Panc1 (cell line): ENCODE measurements around the gene CCDC177. TPM values are rescaled to one million over a fixed set of nuclear protein-coding genes. Genes with fewer than 3 reads are reported as not detected.

ENCODE experiments used
- ATAC-seq: fragments of 200-7000 bp; cut with Tn5 transposase; 2 replicates; pipeline ENCODE4 v1.9.1; 2020; ENCODE audit warnings: mild to moderate bottlenecking, moderate library complexity
- BruUV-seq: library from RNA; stranded (reverse); fragments of 400-500 nt; replicated peaks from 2 replicates; lab custom pipeline; 2021; lab: Mats Ljungman, UMichigan
- CTCF ChIA-PET: fragments of 300-600 bp; sonication (Branson Sonifier 250); formaldehyde crosslinking; loops from one replicate; lab custom pipeline; 2022; ENCODE audit warnings: antibody characterized with exemption; lab: Charles Lee
- POLR2A ChIA-PET: fragments of 300-600 bp; sonication (Branson Sonifier 250); formaldehyde crosslinking; loops from one replicate; lab custom pipeline; 2022; ENCODE audit warnings: antibody characterized with exemption; lab: Charles Lee
- DNase-seq: peaks from one replicate; pipeline ENCODE4 v3.0.0-alpha.2; 2010; ENCODE audit warnings: low read depth, low spot score
- H3K27ac ChIP-seq: 2 replicates; pipeline ENCODE4 v1.5.1; 2011; ENCODE audit warnings: mild to moderate bottlenecking, low read length, inconsistent platforms
- H3K27me3 ChIP-seq: fragments of 200-500 bp; sonication (Bioruptor generic); 2 replicates; pipeline ENCODE4 v1.6.0; 2014; ENCODE audit warnings: low read length, inconsistent platforms; ENCODE audit not compliant: control insufficient read depth, insufficient read depth
- H3K36me3 ChIP-seq: fragments of 200-500 bp; sonication (Bioruptor generic); 2 replicates; pipeline ENCODE4 v1.5.1; 2014; ENCODE audit warnings: inconsistent platforms, mild to moderate bottlenecking, low read length, moderate library complexity; ENCODE audit not compliant: control insufficient read depth, insufficient read depth
- H3K4me1 ChIP-seq: 2 replicates; pipeline ENCODE4 v1.5.1; 2011; ENCODE audit warnings: inconsistent platforms, mild to moderate bottlenecking, low read length, moderate library complexity; ENCODE audit not compliant: control insufficient read depth, insufficient read depth
- H3K4me3 ChIP-seq, 2 experiments: 2 replicates each; pipeline ENCODE4 v1.5.1; 2011 to 2012; ENCODE audit warnings: low read depth in 2 of 2, low read length in 2 of 2, mild to moderate bottlenecking in 2 of 2, inconsistent platforms in 1 of 2, moderate library complexity in 1 of 2
- H3K9me3 ChIP-seq: fragments of 200-500 bp; sonication (Bioruptor generic); 2 replicates; pipeline ENCODE4 v1.5.1; 2014; ENCODE audit warnings: low read depth, mild to moderate bottlenecking, inconsistent platforms, low read length, moderate library complexity; ENCODE audit not compliant: control insufficient read depth, insufficient read depth
- POLR2AphosphoS5 ChIP-seq: IDR thresholded peaks from 2 replicates; pipeline ENCODE4 v1.6.1; 2012; ENCODE audit warnings: mild to moderate bottlenecking, low read depth, low read length, moderate library complexity
- SIN3A ChIP-seq: IDR thresholded peaks from 2 replicates; pipeline ENCODE4 v1.6.1; 2012; ENCODE audit warnings: low read depth, mild to moderate bottlenecking, low read length, moderate library complexity, borderline replicate concordance; ENCODE audit not compliant: insufficient read depth
- TCF7L2 ChIP-seq: IDR thresholded peaks from 2 replicates; pipeline ENCODE4 v1.6.1; 2011; ENCODE audit warnings: mild to moderate bottlenecking, low read depth, low read length, inconsistent platforms
- in situ Hi-C: cut with HindIII; loops from 2 replicates; pipeline ENCODE4 v1.10.0; 2016; ENCODE audit warnings: low sequenced_read_pairs, low pct_unique_long_range_greater_than_20kb
- intact Hi-C: fragments of 100-400 bp; cut with micrococcal nuclease; formaldehyde crosslinking; loops from one replicate; pipeline ENCODE4 v1.10.0; 2022; ENCODE audit not compliant: unreplicated experiment
- total RNA-seq: library from RNA; stranded (reverse); gene quantifications from one replicate; pipeline ENCODE4 v1.2.1, GENCODE V29; 2021; ENCODE audit not compliant: unreplicated experiment
- TF ChIP-seq, protein P1 (sequence below): fragments of 450-650 bp; IDR thresholded peaks from 2 replicates; pipeline ENCODE4 v1.5.1; 2017; ENCODE audit warnings: mild to moderate bottlenecking
- TF ChIP-seq, protein P2 (sequence below), 2 experiments: IDR thresholded peaks; 2 replicates each; pipeline ENCODE4 v1.6.1; 2011 to 2012; ENCODE audit warnings: low read depth in 2 of 2, control low read depth in 1 of 2, low read length in 1 of 2, mild to moderate bottlenecking in 1 of 2, moderate library complexity in 1 of 2; ENCODE audit not compliant: insufficient read depth in 1 of 2

CCDC177 gene
- total RNA-seq, 1 experiment from 2014 or later, result not detected

DNA sequence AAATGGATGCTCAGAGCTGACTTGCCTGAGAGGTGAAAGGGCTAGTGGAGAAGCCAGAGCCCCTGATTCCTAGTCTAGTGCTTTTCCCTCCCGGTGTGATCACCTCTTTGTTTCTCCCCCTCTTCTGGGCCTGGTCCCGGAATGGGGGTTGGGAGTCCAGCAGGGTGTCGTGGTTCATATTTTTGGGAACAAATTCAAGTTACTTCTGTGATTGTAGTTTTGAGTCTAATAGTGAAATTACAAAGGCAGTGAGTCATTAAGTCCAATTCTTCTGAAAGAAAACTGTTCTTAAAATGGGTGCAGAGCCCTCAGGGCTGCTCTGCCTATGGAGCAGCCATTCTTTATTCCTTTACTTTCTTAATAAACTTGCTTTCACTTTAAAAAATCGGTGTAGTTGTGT lies 44.3 kb upstream of the CCDC177 start:
- CTCF ChIA-PET, result interaction anchor here (0.6 kb wide), 1 partner anchor 39 kb away, joined by 6 read pairs; no protein-coding TSS in a partner anchor
- ATAC-seq (no peak), DNase-seq (no peak)
- no peaks in the 10 kb centered on the region for H3K4me1 ChIP-seq
- H3K27ac ChIP-seq, result no peak overlapping the region
- TF ChIP-seq, protein P1, sequence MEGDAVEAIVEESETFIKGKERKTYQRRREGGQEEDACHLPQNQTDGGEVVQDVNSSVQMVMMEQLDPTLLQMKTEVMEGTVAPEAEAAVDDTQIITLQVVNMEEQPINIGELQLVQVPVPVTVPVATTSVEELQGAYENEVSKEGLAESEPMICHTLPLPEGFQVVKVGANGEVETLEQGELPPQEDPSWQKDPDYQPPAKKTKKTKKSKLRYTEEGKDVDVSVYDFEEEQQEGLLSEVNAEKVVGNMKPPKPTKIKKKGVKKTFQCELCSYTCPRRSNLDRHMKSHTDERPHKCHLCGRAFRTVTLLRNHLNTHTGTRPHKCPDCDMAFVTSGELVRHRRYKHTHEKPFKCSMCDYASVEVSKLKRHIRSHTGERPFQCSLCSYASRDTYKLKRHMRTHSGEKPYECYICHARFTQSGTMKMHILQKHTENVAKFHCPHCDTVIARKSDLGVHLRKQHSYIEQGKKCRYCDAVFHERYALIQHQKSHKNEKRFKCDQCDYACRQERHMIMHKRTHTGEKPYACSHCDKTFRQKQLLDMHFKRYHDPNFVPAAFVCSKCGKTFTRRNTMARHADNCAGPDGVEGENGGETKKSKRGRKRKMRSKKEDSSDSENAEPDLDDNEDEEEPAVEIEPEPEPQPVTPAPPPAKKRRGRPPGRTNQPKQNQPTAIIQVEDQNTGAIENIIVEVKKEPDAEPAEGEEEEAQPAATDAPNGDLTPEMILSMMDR, result no peak
- TF ChIP-seq SIN3A, result no peak
- TF ChIP-seq POLR2AphosphoS5, result no peak
- TF ChIP-seq TCF7L2, result no peak
- TF ChIP-seq, protein P2, sequence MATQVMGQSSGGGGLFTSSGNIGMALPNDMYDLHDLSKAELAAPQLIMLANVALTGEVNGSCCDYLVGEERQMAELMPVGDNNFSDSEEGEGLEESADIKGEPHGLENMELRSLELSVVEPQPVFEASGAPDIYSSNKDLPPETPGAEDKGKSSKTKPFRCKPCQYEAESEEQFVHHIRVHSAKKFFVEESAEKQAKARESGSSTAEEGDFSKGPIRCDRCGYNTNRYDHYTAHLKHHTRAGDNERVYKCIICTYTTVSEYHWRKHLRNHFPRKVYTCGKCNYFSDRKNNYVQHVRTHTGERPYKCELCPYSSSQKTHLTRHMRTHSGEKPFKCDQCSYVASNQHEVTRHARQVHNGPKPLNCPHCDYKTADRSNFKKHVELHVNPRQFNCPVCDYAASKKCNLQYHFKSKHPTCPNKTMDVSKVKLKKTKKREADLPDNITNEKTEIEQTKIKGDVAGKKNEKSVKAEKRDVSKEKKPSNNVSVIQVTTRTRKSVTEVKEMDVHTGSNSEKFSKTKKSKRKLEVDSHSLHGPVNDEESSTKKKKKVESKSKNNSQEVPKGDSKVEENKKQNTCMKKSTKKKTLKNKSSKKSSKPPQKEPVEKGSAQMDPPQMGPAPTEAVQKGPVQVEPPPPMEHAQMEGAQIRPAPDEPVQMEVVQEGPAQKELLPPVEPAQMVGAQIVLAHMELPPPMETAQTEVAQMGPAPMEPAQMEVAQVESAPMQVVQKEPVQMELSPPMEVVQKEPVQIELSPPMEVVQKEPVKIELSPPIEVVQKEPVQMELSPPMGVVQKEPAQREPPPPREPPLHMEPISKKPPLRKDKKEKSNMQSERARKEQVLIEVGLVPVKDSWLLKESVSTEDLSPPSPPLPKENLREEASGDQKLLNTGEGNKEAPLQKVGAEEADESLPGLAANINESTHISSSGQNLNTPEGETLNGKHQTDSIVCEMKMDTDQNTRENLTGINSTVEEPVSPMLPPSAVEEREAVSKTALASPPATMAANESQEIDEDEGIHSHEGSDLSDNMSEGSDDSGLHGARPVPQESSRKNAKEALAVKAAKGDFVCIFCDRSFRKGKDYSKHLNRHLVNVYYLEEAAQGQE (IDR thresholded peaks at IDR 0.05; ENCODE audit: insufficient read depth in 1 of 2, low read depth in 2 of 2, low read length in 1 of 2), result no peak
- POLR2A ChIA-PET, result interaction anchor here (0.5 kb wide), 1 partner anchor 832 kb away, joined by 9 read pairs; no protein-coding TSS in a partner anchor
- intact Hi-C loops, result no loop called here
- in situ Hi-C loops, result no loop called here
- BruUV-seq, result no TSS peak
- no peaks in the 10 kb centered on the region for H3K27me3 ChIP-seq
- no peak overlapping the region for H3K4me3 ChIP-seq
- H3K36me3 ChIP-seq, result no peaks in the 10 kb centered on the region
- H3K9me3 ChIP-seq, result no peaks in the 10 kb centered on the region

DNA sequence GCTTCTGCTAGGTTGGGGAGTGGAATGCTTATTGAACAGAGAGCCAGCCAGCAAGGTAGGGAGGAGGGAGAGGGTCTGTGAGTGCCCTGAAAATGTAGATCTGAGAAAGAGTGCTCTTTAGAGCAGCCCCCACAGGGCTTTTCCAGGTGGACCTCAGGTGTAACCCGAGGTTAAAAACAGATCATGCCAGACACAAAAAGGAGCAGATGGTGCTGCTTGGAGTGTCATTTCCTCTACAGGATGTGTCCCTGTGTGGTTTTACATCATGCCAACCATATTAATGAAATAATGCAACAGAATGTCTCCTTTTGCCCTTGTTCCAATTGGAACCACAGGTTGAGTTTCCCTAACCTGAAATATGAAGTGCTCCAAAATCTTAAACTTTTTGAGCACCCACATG lies 43.1 kb upstream of the CCDC177 start:
- ChIA-PET CTCF (no interaction called here), POLR2A (no interaction called here)
- no peaks in the 10 kb centered on the region for H3K4me1 ChIP-seq
- ATAC-seq (no peak), DNase-seq (no peak)
- H3K9me3 ChIP-seq, result no peaks in the 10 kb centered on the region
- no peaks in the 10 kb centered on the region for H3K36me3 ChIP-seq
- H3K27ac ChIP-seq, result no peak overlapping the region
- intact Hi-C loops (no loop called here), in situ Hi-C loops (no loop called here)
- no peak overlapping the region for H3K4me3 ChIP-seq
- BruUV-seq, result no TSS peak
- no peaks in the 10 kb centered on the region for H3K27me3 ChIP-seq
- TF ChIP-seq TCF7L2, result no peak
- TF ChIP-seq POLR2AphosphoS5, result no peak
- TF ChIP-seq, protein P1, result no peak
- TF ChIP-seq SIN3A, result no peak
- TF ChIP-seq, protein P2 (IDR thresholded peaks at IDR 0.05; ENCODE audit: insufficient read depth in 1 of 2, low read depth in 2 of 2, low read length in 1 of 2), result no peak
